GM18505 (cell line): ENCODE measurements around the gene CCL23.
"Not testable (repeated sequence)": the region's sequence is repeated elsewhere in the genome, so short reads cannot be mapped to it uniquely, and the experiment has no call there.

Experiments
- ATAC-seq: cut with Tn5 transposase; IDR thresholded peaks from one replicate; pipeline ENCODE4 v1.9.1; 2021; ENCODE audit not compliant: unreplicated experiment
- POLR2A ChIP-seq: IDR thresholded peaks from 4 replicates; pipeline ENCODE4 v1.6.1; 2011; ENCODE audit warnings: borderline replicate concordance; ENCODE audit not compliant: insufficient read depth, insufficient read length; ENCODE audit errors: extremely low read depth

Gene CCL23

GRCh38 chr17:35998756-35999155 lies 19.0 kb downstream of the CCL23 start:
- no peak for ATAC-seq
- TF ChIP-seq POLR2A, result no peak

GRCh38 chr17:35998018-35998545 lies 19.7 kb downstream of the CCL23 start:
- ATAC-seq, result no peak

GRCh38 chr17:35995346-35995745 lies 22.4 kb downstream of the CCL23 start:
- not testable (repeated sequence) for ATAC-seq

More at GRCh38 chr17:35998018-35998545, 19.7 kb downstream of the CCL23 start:
- no peak for TF ChIP-seq POLR2A

GRCh38 chr17:35991075-35991474 lies 26.7 kb downstream of the CCL23 start:
- TF ChIP-seq POLR2A, result no peak
- no peak for ATAC-seq

- TF ChIP-seq POLR2A, result no peak
- ATAC-seq, result no peak
Observed at GRCh38 chr17:35988164-35988563, 29.6 kb downstream of the CCL23 start.

- ATAC-seq, result no peak
- TF ChIP-seq POLR2A, result no peak
Observed at GRCh38 chr17:35986643-35987042, 31.1 kb downstream of the CCL23 start, which contains the start of gene CCL14. Gene CCL14 (minus strand): TSS chr17:35986729. CDS start chr17:35986649, 80 bp downstream.

GRCh38 chr17:35984140-35984539 lies 33.6 kb downstream of the CCL23 start:
- no peak for TF ChIP-seq POLR2A
- ATAC-seq, result no peak

- no peak for TF ChIP-seq POLR2A
- no peak for ATAC-seq
Observed at GRCh38 chr17:35982409-35983191, 35.2 kb downstream of the CCL23 start.

- no peak for ATAC-seq
- TF ChIP-seq POLR2A, result no peak
Observed at GRCh38 chr17:35981908-35982330, 35.9 kb downstream of the CCL23 start.

- no peak for ATAC-seq
- TF ChIP-seq POLR2A, result no peak
Observed at GRCh38 chr17:35981246-35981645, 36.5 kb downstream of the CCL23 start, which contains the start of gene CCL16. Gene CCL16 (minus strand): TSS chr17:35981497. CDS start chr17:35981420, 77 bp downstream.

GRCh38 chr17:35978346-35978745 lies 39.4 kb downstream of the CCL23 start:
- no peak for ATAC-seq
- TF ChIP-seq POLR2A, result no peak

GRCh38 chr17:35977509-35977908 lies 40.3 kb downstream of the CCL23 start:
- TF ChIP-seq POLR2A, result no peak
- ATAC-seq, result no peak

GRCh38 chr17:35973333-35974260 lies 44.2 kb downstream of the CCL23 start:
- ATAC-seq, result no peak
- no peak for TF ChIP-seq POLR2A
